ENCODE measurements around the gene N4BP2.

DNA sequence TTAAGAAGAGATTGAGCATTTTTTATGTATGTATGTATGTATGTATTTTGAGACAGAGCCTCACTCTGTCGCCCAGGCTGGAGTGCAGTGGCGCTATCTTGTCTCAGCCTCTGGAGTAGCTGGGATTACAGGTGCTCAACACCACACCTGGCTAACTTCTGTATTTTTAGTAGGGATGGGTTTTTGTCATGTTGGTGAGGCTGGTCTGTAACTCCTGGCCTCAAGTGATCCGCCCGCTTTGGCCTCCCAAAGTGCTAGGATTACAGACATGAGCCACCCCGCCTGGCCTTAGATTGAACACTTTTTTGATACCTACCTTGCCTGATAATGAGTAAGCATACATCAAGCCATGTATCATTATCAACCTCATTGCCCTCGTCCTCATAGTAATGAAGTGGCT is 2.7 kb downstream of the N4BP2 start:
- TF ChIP-seq, protein P1, sequence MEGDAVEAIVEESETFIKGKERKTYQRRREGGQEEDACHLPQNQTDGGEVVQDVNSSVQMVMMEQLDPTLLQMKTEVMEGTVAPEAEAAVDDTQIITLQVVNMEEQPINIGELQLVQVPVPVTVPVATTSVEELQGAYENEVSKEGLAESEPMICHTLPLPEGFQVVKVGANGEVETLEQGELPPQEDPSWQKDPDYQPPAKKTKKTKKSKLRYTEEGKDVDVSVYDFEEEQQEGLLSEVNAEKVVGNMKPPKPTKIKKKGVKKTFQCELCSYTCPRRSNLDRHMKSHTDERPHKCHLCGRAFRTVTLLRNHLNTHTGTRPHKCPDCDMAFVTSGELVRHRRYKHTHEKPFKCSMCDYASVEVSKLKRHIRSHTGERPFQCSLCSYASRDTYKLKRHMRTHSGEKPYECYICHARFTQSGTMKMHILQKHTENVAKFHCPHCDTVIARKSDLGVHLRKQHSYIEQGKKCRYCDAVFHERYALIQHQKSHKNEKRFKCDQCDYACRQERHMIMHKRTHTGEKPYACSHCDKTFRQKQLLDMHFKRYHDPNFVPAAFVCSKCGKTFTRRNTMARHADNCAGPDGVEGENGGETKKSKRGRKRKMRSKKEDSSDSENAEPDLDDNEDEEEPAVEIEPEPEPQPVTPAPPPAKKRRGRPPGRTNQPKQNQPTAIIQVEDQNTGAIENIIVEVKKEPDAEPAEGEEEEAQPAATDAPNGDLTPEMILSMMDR (IDR thresholded peaks at IDR 0.05; ENCODE audit: low read length) = no peak
- no peak for TF ChIP-seq EZH2 (IDR thresholded peaks at IDR 0.05; ENCODE audit: borderline replicate concordance, low read length)

Measured in OCI-LY1 (cell line).